ENCODE data around the gene SPDEF.
A peak's percentile ranks its signal among the peaks of the same experiment; 100 is the strongest.

SPDEF gene

DNA sequence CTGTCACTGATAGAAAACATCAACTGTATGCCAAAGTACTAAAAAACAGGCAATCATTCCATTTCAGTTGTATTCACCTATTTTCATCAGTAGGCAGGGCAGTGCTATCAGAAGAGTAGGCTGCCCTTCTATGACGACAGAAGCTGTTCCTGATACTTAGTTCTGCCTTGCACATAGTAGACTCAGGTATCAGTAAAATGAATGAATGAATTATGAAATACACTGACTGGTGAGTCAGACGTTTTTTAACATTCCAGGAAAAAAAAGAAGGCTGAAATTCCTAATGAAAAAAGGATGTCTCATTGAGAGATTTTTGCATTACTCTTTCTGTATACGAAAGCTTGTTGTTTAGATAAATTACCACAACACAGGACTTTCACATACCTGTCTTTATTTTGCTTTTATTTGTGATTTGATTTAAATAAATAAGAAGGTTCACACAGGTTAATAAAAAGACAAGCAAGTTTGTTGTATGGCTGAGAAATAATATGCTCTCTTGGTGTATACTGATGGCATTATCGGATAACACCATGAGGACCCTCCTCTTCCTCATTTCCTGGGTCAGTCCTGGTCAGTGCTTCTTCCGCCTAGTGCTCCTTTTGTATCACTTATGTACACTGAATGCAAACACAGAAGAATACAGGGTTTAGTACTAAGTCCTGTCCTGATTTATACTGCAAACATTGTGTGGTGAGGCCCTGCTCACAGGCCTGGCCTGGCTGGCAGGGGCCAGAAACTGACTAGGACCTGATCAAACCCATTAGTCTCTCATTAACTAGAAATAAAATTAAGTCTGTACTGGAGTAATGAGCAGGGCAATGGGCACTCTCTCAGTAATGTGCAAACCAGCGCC lies 39.4 kb upstream of the SPDEF start:
- H3K27ac ChIP-seq (ENCODE audit: low read depth in 2 of 2, low read length in 2 of 2), result no peak overlapping the region

DNA sequence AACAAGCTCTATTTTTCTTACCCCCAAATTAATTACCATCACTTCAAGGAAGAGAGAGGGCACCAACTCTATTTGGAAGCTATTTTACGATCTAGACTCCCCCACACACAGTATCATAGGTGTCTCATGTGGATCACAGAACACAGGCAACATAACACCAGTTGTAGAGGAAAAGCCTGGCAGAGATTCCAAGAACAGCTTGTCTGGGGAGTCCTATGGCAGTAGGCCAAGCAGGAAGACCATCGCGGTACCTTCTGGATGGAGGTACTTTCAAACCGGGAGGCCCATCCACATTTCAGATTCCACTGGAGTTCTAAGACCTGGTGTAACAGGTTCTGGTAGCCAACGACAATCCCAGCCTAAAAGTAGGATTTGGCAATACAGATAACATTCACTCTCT lies 37.6 kb upstream of the SPDEF start:
- Histone ChIP-seq H3K36me3 (ENCODE audit: control insufficient read depth in 2 of 2, insufficient read depth in 2 of 2, low read length in 2 of 2) (peaks cover 8 to 20% of the 10 kb centered on the region in 2 donors), H3K9me3 (ENCODE audit: control insufficient read depth in 2 of 2, low read length in 2 of 2) (no peaks in the 10 kb centered on the region), H3K9ac (ENCODE audit: low read depth in 1 of 2, low read length in 2 of 2) (no peak overlapping the region), H3K4me3 (ENCODE audit: low read length in 2 of 2) (no peak overlapping the region), H3K4me1 (ENCODE audit: control insufficient read depth in 2 of 2, insufficient read depth in 2 of 2, low read length in 2 of 2) (peaks cover 0 to 5% of the 10 kb centered on the region in 2 donors), H3K27ac (ENCODE audit: low read depth in 2 of 2, low read length in 2 of 2) (no peak overlapping the region), H3K27me3 (ENCODE audit: control insufficient read depth in 2 of 2, insufficient read depth in 2 of 2, low read length in 2 of 2) (no peaks in the 10 kb centered on the region)

More for the DNA sequence above, 39.4 kb upstream of the SPDEF start:
- Histone ChIP-seq H3K9me3 (ENCODE audit: control insufficient read depth in 2 of 2, low read length in 2 of 2) (no peaks in the 10 kb centered on the region), H3K4me3 (ENCODE audit: low read length in 2 of 2) (no peak overlapping the region), H3K36me3 (ENCODE audit: control insufficient read depth in 2 of 2, insufficient read depth in 2 of 2, low read length in 2 of 2) (peaks cover 0 to 4% of the 10 kb centered on the region in 2 donors), H3K9ac (ENCODE audit: low read depth in 1 of 2, low read length in 2 of 2) (no peak overlapping the region), H3K4me1 (ENCODE audit: control insufficient read depth in 2 of 2, insufficient read depth in 2 of 2, low read length in 2 of 2) (peaks cover 0 to 5% of the 10 kb centered on the region in 2 donors), H3K27me3 (ENCODE audit: control insufficient read depth in 2 of 2, insufficient read depth in 2 of 2, low read length in 2 of 2) (no peaks in the 10 kb centered on the region)

DNA sequence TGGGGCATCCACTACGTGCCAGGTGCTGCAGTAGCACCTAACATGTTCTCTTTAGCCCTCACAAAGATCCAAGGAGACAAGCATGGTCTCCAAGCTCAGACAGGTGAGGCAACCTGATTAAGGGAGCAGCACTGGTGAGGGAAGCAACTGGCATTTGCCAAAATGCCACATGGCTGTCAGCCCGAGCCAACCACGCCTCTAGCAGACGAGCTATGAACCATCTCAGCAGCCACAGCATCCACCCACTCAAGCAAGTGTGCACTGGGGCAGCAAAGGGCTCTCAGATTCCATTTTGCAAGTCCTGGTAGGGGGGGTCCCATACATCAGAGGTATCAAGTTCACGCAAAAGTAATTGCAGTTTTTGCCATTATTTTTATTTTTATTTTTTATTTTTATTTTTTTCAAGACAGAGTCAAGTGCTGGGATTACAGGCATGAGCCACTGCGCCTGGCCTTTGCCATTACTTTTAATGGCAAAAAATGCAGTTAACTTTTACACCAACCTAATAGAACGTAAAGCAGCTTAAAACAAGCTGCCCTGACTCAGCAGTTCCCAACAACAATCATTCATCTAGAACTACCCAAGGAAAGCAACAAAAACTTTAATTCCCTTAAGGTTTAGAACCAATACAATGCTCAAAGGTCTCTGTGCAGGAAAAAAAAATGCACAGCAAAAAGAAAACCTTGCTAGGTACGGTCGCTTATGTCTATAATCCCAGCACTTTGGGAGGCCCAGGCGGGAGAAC lies 36.3 kb upstream of the SPDEF start:
- Histone ChIP-seq H3K9me3 (ENCODE audit: control insufficient read depth in 2 of 2, low read length in 2 of 2) (no peaks in the 10 kb centered on the region), H3K27ac (ENCODE audit: low read depth in 2 of 2, low read length in 2 of 2) (no peak overlapping the region), H3K9ac (ENCODE audit: low read depth in 1 of 2, low read length in 2 of 2) (no peak overlapping the region), H3K4me1 (ENCODE audit: control insufficient read depth in 2 of 2, insufficient read depth in 2 of 2, low read length in 2 of 2) (no peaks in the 10 kb centered on the region), H3K36me3 (ENCODE audit: control insufficient read depth in 2 of 2, insufficient read depth in 2 of 2, low read length in 2 of 2) (peaks cover 8 to 20% of the 10 kb centered on the region in 2 donors), H3K27me3 (ENCODE audit: control insufficient read depth in 2 of 2, insufficient read depth in 2 of 2, low read length in 2 of 2) (no peaks in the 10 kb centered on the region), H3K4me3 (ENCODE audit: low read length in 2 of 2) (no peak overlapping the region)

DNA sequence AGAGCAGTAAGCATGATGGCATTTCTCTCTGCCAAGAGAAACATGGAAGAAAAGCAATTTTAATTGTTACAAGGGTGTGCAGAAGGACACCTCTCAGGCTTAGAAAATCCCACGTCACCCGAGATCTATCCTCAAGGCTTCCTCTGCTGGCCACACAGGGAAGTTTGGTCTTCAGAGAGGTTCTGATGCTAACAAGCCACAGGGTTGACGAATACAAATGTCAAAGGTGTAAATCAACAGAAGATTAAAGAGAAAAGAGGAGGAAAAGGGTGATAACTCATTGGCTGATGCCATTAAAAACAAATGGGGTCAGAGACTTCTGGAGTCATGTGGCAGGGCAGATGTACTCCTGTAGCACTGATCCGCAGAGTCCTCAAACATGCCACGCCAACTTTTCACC lies 33.6 kb upstream of the SPDEF start:
- Histone ChIP-seq H3K27ac (ENCODE audit: low read depth in 2 of 2, low read length in 2 of 2) (no peak overlapping the region), H3K36me3 (ENCODE audit: control insufficient read depth in 2 of 2, insufficient read depth in 2 of 2, low read length in 2 of 2) (peaks cover 8 to 20% of the 10 kb centered on the region in 2 donors), H3K9ac (ENCODE audit: low read depth in 1 of 2, low read length in 2 of 2) (no peak overlapping the region), H3K27me3 (ENCODE audit: control insufficient read depth in 2 of 2, insufficient read depth in 2 of 2, low read length in 2 of 2) (no peaks in the 10 kb centered on the region), H3K4me3 (ENCODE audit: low read length in 2 of 2) (no peak overlapping the region), H3K4me1 (ENCODE audit: control insufficient read depth in 2 of 2, insufficient read depth in 2 of 2, low read length in 2 of 2) (peaks cover 3 to 4% of the 10 kb centered on the region in 2 donors), H3K9me3 (ENCODE audit: control insufficient read depth in 2 of 2, low read length in 2 of 2) (no peaks in the 10 kb centered on the region)

DNA sequence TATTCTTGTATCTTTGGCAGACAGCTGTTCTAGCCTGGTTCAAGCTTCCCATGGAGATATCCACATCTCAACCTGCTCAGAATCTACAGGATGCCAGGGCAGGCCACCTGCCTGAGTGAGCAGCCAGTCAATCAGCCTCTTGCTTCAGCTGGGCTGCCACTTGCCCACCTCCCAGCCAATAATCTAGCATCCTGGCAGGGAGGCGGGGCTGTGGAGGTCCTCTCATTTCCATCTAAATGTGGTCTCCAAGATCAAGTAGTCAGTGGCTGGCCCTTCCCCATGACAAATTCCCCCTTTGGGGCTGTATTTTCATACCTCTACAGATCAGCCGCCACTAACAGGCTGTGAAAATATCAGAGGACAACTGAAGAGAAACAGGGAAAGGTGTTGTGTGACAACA lies 33.0 kb upstream of the SPDEF start:
- H3K4me3 ChIP-seq (ENCODE audit: low read length in 2 of 2), result no peak overlapping the region
- H3K4me1 ChIP-seq (ENCODE audit: control insufficient read depth in 2 of 2, insufficient read depth in 2 of 2, low read length in 2 of 2), result peaks cover 3 to 4% of the 10 kb centered on the region in 2 donors
- peaks cover 8 to 17% of the 10 kb centered on the region in 2 donors for H3K36me3 ChIP-seq (ENCODE audit: control insufficient read depth in 2 of 2, insufficient read depth in 2 of 2, low read length in 2 of 2)
- H3K27me3 ChIP-seq (ENCODE audit: control insufficient read depth in 2 of 2, insufficient read depth in 2 of 2, low read length in 2 of 2), result no peaks in the 10 kb centered on the region
- no peaks in the 10 kb centered on the region for H3K9me3 ChIP-seq (ENCODE audit: control insufficient read depth in 2 of 2, low read length in 2 of 2)
- H3K27ac ChIP-seq (ENCODE audit: low read depth in 2 of 2, low read length in 2 of 2), result no peak overlapping the region
- H3K9ac ChIP-seq (ENCODE audit: low read depth in 1 of 2, low read length in 2 of 2), result no peak overlapping the region

DNA sequence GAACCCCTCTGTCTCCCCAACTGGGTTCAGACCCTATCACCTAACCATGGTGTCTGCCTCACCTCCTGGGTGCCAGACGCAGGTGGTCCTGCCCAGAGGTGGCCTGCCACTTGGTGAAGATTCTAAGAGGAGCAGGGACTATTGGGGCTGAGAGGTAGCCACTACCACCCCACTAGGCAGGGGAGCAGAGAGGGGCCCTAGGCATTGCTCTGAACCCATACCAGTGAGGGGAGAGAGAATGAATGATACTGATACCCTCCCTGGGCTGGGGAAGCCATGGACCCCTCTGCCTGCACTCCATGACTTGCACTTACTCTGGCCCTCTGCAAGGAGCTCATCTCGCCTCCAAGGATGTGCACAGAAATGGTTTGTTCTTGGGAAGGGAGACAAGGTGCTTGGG lies 31.7 kb upstream of the SPDEF start:
- Histone ChIP-seq H3K9ac (ENCODE audit: low read depth in 1 of 2, low read length in 2 of 2) (no peak overlapping the region), H3K27ac (ENCODE audit: low read depth in 2 of 2, low read length in 2 of 2) (no peak overlapping the region), H3K27me3 (ENCODE audit: control insufficient read depth in 2 of 2, insufficient read depth in 2 of 2, low read length in 2 of 2) (no peaks in the 10 kb centered on the region), H3K36me3 (ENCODE audit: control insufficient read depth in 2 of 2, insufficient read depth in 2 of 2, low read length in 2 of 2) (peaks cover 8 to 17% of the 10 kb centered on the region in 2 donors), H3K4me1 (ENCODE audit: control insufficient read depth in 2 of 2, insufficient read depth in 2 of 2, low read length in 2 of 2) (peaks cover 3 to 4% of the 10 kb centered on the region in 2 donors), H3K9me3 (ENCODE audit: control insufficient read depth in 2 of 2, low read length in 2 of 2) (no peaks in the 10 kb centered on the region), H3K4me3 (ENCODE audit: low read length in 2 of 2) (no peak overlapping the region)

DNA sequence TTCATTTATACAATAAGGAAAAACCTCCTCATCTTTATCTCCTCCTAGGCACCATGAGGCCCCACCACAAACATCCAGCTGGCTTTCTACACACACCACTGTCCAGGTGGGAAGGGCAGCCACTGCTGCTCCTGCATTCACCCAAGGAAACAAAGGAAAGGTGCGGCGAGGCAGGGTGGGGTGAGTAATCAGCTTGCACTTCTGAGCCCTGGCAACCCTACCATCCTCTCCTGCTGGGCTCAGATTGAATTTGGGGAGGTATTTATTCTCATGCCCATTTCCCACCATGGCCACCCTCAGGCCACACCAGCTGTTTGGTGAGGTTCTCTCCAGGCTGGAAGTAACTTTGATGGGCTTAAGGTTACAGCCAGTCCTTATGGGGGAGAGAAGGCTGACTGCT lies 31.2 kb upstream of the SPDEF start:
- H3K27ac ChIP-seq (ENCODE audit: low read depth in 2 of 2, low read length in 2 of 2), result no peak overlapping the region

DNA sequence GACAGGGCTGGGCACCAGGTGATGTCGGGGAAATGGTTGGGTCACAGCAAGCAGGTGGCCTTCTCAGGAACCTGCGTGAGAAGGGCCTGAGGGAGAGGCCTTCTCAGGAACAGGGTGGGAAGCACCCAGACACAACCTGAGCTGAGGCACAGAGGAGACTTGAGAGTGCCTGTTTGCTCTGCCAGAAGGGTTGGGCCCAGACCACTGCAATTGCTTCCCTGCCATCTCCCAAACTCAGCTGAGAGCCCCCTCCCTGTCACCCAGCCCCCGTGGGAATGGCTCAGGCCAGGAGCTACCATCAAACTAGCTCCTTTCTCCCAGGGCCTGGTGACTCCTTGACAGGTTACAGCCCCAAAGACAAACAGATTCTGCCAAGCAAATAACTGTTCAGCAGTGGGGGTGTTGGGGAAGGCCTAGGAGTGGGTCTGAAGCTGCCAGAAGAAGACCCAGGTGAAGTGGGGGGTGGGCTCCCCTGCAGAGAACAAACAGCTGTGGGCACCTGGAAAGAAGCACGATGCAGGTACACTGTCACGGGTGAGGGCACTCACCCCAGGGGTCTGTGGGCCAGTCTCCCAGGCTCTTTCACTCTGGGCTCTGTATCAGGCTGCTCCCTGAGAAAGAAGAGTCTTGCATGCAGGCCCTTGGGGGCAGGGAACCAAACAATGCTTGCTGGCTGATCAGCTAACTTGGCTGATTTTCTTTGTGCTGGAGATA lies 30.4 kb upstream of the SPDEF start:
- H3K27me3 ChIP-seq (ENCODE audit: control insufficient read depth in 2 of 2, insufficient read depth in 2 of 2, low read length in 2 of 2), result no peaks in the 10 kb centered on the region
- no peak overlapping the region for H3K9ac ChIP-seq (ENCODE audit: low read depth in 1 of 2, low read length in 2 of 2)
- no peak overlapping the region for H3K4me3 ChIP-seq (ENCODE audit: low read length in 2 of 2)
- peak overlapping the region in 1 of 2 donors; percentile 3 for H3K27ac ChIP-seq (ENCODE audit: low read depth in 2 of 2, low read length in 2 of 2)
- H3K4me1 ChIP-seq (ENCODE audit: control insufficient read depth in 2 of 2, insufficient read depth in 2 of 2, low read length in 2 of 2), result peaks cover 3 to 4% of the 10 kb centered on the region in 2 donors
- peaks cover 8 to 17% of the 10 kb centered on the region in 2 donors for H3K36me3 ChIP-seq (ENCODE audit: control insufficient read depth in 2 of 2, insufficient read depth in 2 of 2, low read length in 2 of 2)
- H3K9me3 ChIP-seq (ENCODE audit: control insufficient read depth in 2 of 2, low read length in 2 of 2), result no peaks in the 10 kb centered on the region

More for the DNA sequence above, 31.2 kb upstream of the SPDEF start:
- no peak overlapping the region for H3K9ac ChIP-seq (ENCODE audit: low read depth in 1 of 2, low read length in 2 of 2)
- no peak overlapping the region for H3K4me3 ChIP-seq (ENCODE audit: low read length in 2 of 2)
- peaks cover 3 to 4% of the 10 kb centered on the region in 2 donors for H3K4me1 ChIP-seq (ENCODE audit: control insufficient read depth in 2 of 2, insufficient read depth in 2 of 2, low read length in 2 of 2)
- no peaks in the 10 kb centered on the region for H3K27me3 ChIP-seq (ENCODE audit: control insufficient read depth in 2 of 2, insufficient read depth in 2 of 2, low read length in 2 of 2)
- peaks cover 8 to 17% of the 10 kb centered on the region in 2 donors for H3K36me3 ChIP-seq (ENCODE audit: control insufficient read depth in 2 of 2, insufficient read depth in 2 of 2, low read length in 2 of 2)
- H3K9me3 ChIP-seq (ENCODE audit: control insufficient read depth in 2 of 2, low read length in 2 of 2), result no peaks in the 10 kb centered on the region

DNA sequence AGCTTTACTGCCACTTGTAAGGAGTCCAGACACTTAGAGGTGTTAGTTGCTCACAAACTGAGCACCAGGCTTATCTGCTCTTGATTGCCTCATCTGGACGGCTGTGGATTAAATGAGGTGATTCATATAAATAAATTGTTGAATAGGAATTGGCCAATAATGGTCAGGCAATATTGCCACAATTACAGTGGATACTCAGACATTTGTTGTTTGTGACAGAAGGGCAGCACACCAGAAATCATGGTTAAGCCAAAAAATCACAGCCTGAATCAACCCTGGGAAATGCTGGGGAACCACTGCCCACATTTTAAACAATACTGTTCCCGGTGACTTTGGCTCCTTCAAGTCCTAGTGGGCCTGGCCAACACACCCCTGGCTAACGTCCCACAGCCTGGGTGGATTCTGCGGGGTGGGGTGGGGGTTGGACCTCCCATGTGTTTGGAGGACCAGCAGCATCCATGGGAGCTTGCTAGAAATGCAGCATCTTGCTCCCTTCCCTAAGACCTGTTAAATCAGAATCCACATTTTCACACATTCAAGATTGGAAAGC lies 29.5 kb upstream of the SPDEF start:
- H3K27me3 ChIP-seq (ENCODE audit: control insufficient read depth in 2 of 2, insufficient read depth in 2 of 2, low read length in 2 of 2), result no peaks in the 10 kb centered on the region
- H3K4me1 ChIP-seq (ENCODE audit: control insufficient read depth in 2 of 2, insufficient read depth in 2 of 2, low read length in 2 of 2), result peaks cover 3 to 4% of the 10 kb centered on the region in 2 donors
- peaks cover 8 to 17% of the 10 kb centered on the region in 2 donors for H3K36me3 ChIP-seq (ENCODE audit: control insufficient read depth in 2 of 2, insufficient read depth in 2 of 2, low read length in 2 of 2)
- H3K9ac ChIP-seq (ENCODE audit: low read depth in 1 of 2, low read length in 2 of 2), result no peak overlapping the region
- H3K4me3 ChIP-seq (ENCODE audit: low read length in 2 of 2), result no peak overlapping the region
- H3K9me3 ChIP-seq (ENCODE audit: control insufficient read depth in 2 of 2, low read length in 2 of 2), result no peaks in the 10 kb centered on the region
- no peak overlapping the region for H3K27ac ChIP-seq (ENCODE audit: low read depth in 2 of 2, low read length in 2 of 2)

Measured in mucosa of rectum (tissue), 2 donors.